ENCODE results near the gene RNF113A. TPM values are rescaled to one million over a fixed set of nuclear protein-coding genes. Genes with fewer than 3 reads are reported as not detected.

The RNF113A gene
- total RNA-seq, 4 donors from 2014 or later, result 13.9 to 22.2 (median 18.6) TPM

GRCh38 chrX:119885554-119886428, 14.3 kb upstream of the RNF113A start:
- Histone ChIP-seq H3K36me3 (no peaks in the 10 kb centered on the region), H3K4me1 (no peaks in the 10 kb centered on the region), H3K27ac (no peak overlapping the region), H3K27me3 (no peaks in the 10 kb centered on the region), H3K4me3 (no peak overlapping the region), H3K9me3 (no peaks in the 10 kb centered on the region)
- no peak for DNase-seq (ENCODE audit: low spot score in 2 of 2)
- TF ChIP-seq POLR2A (IDR thresholded peaks at IDR 0.05), result no peak
- no peak for TF ChIP-seq CTCF (IDR thresholded peaks at IDR 0.05)
- TF ChIP-seq EP300 (IDR thresholded peaks at IDR 0.05), result no peak
- TF ChIP-seq POLR2AphosphoS5 (IDR thresholded peaks at IDR 0.05), result no peak
- 74% methylated on average over 11 of the region's 11 CpGs for WGBS

- Histone ChIP-seq H3K4me3 (no peak overlapping the region), H3K9me3 (no peaks in the 10 kb centered on the region), H3K27ac (no peak overlapping the region), H3K27me3 (no peaks in the 10 kb centered on the region), H3K36me3 (peaks cover 16% of the 10 kb centered on the region), H3K4me1 (no peaks in the 10 kb centered on the region)
- TF ChIP-seq CTCF (IDR thresholded peaks at IDR 0.05) (peak in 1 of 2 donors; percentile 53), POLR2AphosphoS5 (IDR thresholded peaks at IDR 0.05) (no peak)
- 65% methylated on average over 11 of the region's 11 CpGs for WGBS
- no peak for DNase-seq (ENCODE audit: low spot score in 2 of 2)
These were observed 9.3 kb upstream of the RNF113A start for GRCh38 chrX:119880552-119881437.

DNA sequence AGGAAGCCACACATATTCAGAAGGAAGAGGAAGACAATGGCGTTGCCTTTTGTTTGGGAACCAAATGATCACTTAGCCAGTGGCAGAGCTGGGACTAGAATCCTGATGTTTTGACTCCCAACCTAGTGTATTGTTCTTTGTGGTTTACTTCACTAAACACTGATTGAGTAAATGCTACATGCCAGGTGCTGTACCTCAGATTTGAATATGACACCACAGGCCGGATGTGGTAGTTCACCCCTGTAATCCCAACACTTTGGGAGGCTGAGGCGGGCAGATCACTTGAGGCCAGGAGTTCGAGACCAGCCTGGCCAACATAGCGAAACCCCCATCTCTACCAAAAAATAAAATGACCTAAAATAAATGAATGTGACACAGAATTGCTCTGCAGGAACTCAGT, 8.5 kb upstream of the RNF113A start:
- TF ChIP-seq CTCF (IDR thresholded peaks at IDR 0.05) (no peak), POLR2A (IDR thresholded peaks at IDR 0.05) (no peak), POLR2AphosphoS5 (IDR thresholded peaks at IDR 0.05) (no peak), EP300 (IDR thresholded peaks at IDR 0.05) (no peak)
- H3K27me3 ChIP-seq, result no peaks in the 10 kb centered on the region
- DNase-seq (ENCODE audit: low spot score in 2 of 2), result no peak
- WGBS, result 80% methylated on average over 5 of the region's 5 CpGs
- peaks cover 16% of the 10 kb centered on the region for H3K36me3 ChIP-seq
- H3K27ac ChIP-seq, result no peak overlapping the region
- no peaks in the 10 kb centered on the region for H3K4me1 ChIP-seq
- H3K4me3 ChIP-seq, result no peak overlapping the region
- H3K9me3 ChIP-seq, result no peaks in the 10 kb centered on the region

DNA sequence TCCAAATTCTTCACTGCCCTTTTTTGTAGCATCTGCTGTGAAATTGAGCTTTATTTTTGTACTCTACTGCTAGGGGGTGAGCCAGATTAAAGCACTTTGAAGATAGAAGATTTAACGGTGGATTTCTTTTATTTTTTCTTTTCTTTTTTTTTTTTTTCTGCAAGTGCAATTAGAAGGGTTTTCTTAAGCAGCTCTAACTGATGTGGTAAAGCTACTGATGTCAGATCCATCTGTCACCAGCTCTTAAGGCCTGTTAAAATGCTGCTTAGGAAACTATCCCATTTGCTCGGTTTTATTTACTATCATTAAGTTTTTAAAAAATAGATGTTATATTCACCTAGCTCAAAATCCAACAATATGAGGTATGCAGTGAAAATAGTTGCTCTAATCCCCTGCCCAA, 7.2 kb upstream of the RNF113A start:
- WGBS, result 61% methylated on average over 2 of the region's 2 CpGs
- peaks cover 16% of the 10 kb centered on the region for H3K36me3 ChIP-seq
- H3K4me1 ChIP-seq, result no peaks in the 10 kb centered on the region
- H3K27ac ChIP-seq, result no peak overlapping the region
- DNase-seq (ENCODE audit: low spot score in 2 of 2), result no peak
- H3K4me3 ChIP-seq, result no peak overlapping the region
- TF ChIP-seq CTCF (IDR thresholded peaks at IDR 0.05), result no peak
- TF ChIP-seq EP300 (IDR thresholded peaks at IDR 0.05), result no peak
- no peak for TF ChIP-seq POLR2AphosphoS5 (IDR thresholded peaks at IDR 0.05)
- no peak for TF ChIP-seq POLR2A (IDR thresholded peaks at IDR 0.05)
- no peaks in the 10 kb centered on the region for H3K9me3 ChIP-seq
- no peaks in the 10 kb centered on the region for H3K27me3 ChIP-seq

GRCh38 chrX:119871245-119871598, 311 bp downstream of the RNF113A start:
- WGBS, result 29% methylated on average over 26 of the region's 26 CpGs
- Histone ChIP-seq H3K36me3 (no peaks in the 10 kb centered on the region), H3K4me1 (peaks cover 7% of the 10 kb centered on the region), H3K4me3 (peak overlapping the region; percentile 61), H3K27ac (peak overlapping the region; percentile 95), H3K9me3 (no peaks in the 10 kb centered on the region), H3K27me3 (no peaks in the 10 kb centered on the region)
- no peak for DNase-seq (ENCODE audit: low spot score in 2 of 2)
- no peak for TF ChIP-seq POLR2A (IDR thresholded peaks at IDR 0.05)
- TF ChIP-seq EP300 (IDR thresholded peaks at IDR 0.05), result no peak
- TF ChIP-seq CTCF (IDR thresholded peaks at IDR 0.05), result no peak
- no peak for TF ChIP-seq POLR2AphosphoS5 (IDR thresholded peaks at IDR 0.05)
